ENCODE results near the gene FAM133A.

- TF ChIP-seq ZFP3 (CRISPR knock-in tag; IDR thresholded peaks at IDR 0.05) (no peak), PATZ1 (CRISPR knock-in tag; IDR thresholded peaks at IDR 0.05; ENCODE audit: borderline replicate concordance) (no peak), ISL1 (CRISPR knock-in tag; IDR thresholded peaks at IDR 0.05) (no peak), TCF4 (CRISPR knock-in tag; IDR thresholded peaks at IDR 0.05; ENCODE audit: borderline replicate concordance) (no peak)
Measured at GRCh38 chrX:93673869-93674271, at the start of gene FAM133A.
